ENCODE results near the gene IKZF2. TPM values are rescaled to one million over a fixed set of nuclear protein-coding genes. Genes with fewer than 3 reads are reported as not detected.

Gene IKZF2
- total and polyA plus RNA-seq, 10 of the 15 experiments (the other 5 are each of a cell fraction or from before 2014, with no cell fraction given), result 15.2 to 266 (median 87.2) TPM

GRCh38 chr2:213177679-213178078, 26.3 kb upstream of the IKZF2 start:
- CTCF ChIA-PET, result no interaction called here
- ATAC-seq (no peak), FAIRE-seq (no peak), DNase-seq (ENCODE audit: low read depth, low spot score) (no peak)
- Histone ChIP-seq H3K4me1 (ENCODE audit: control insufficient read depth, insufficient read depth, low read length) (0 out of 2 replicates have a peak, but pooled peaks cover 3% of the 10 kb centered on the region), H2AFZ (ENCODE audit: control insufficient read depth, low read depth, low read length) (no peak overlapping the region), H3K9ac (ENCODE audit: control insufficient read depth, insufficient read depth, low read length) (no peak overlapping the region), H3K79me2 (ENCODE audit: control insufficient read depth, insufficient read depth, low read length) (no peaks in the 10 kb centered on the region), H3K9me3 (replicated peaks; ENCODE audit: control insufficient read depth, insufficient read depth, low read length) (no peaks in the 10 kb centered on the region; the same call in 1 of the 3 replicates), H3K27me3 (replicated peaks in 1 of 2; ENCODE audit: control insufficient read depth in 2 of 2, insufficient read depth in 2 of 2, low read length in 1 of 2) (no peaks in the 10 kb centered on the region), H4K20me1 (ENCODE audit: control insufficient read depth, insufficient read depth) (no peaks in the 10 kb centered on the region), H3K4me2 (ENCODE audit: control insufficient read depth, insufficient read depth) (no peak overlapping the region), H3K27ac (ENCODE audit: control insufficient read depth, insufficient read depth) (no peak overlapping the region), H3K4me3 (no peak overlapping the region), H3K36me3 (ENCODE audit: control insufficient read depth in 2 of 2, insufficient read depth in 2 of 2, low read length in 1 of 2) (no peaks in the 10 kb centered on the region)
- intact Hi-C loops (cut with micrococcal nuclease; ENCODE audit: unreplicated experiment), result no loop called here
- RAD21 ChIA-PET (ENCODE audit: unreplicated experiment), result no interaction called here
- TF ChIP-seq BMI1 (IDR thresholded peaks at IDR 0.05; ENCODE audit: borderline replicate concordance) (no peak), MLLT1 (IDR thresholded peaks at IDR 0.05) (no peak), BACH1 (IDR thresholded peaks at IDR 0.05; ENCODE audit: borderline replicate concordance) (no peak), E2F4 (IDR thresholded peaks at IDR 0.05; ENCODE audit: low read depth, low read length) (no peak), GATAD2B (conservative IDR thresholded peaks at IDR 0.05; ENCODE audit: low read depth) (no peak), EP300 (IDR thresholded peaks at IDR 0.05; ENCODE audit: borderline replicate concordance in 1 of 2, control insufficient read depth in 1 of 2, low read depth in 2 of 2, low read length in 2 of 2) (no peak), CEBPB (IDR thresholded peaks at IDR 0.05; ENCODE audit: borderline replicate concordance in 1 of 2, low read depth in 2 of 2, low read length in 2 of 2) (no peak), PAX8 (IDR thresholded peaks at IDR 0.05) (no peak), TAF1 (IDR thresholded peaks at IDR 0.05; ENCODE audit: borderline replicate concordance, low read depth, low read length) (no peak), NR2C2 (IDR thresholded peaks at IDR 0.05; ENCODE audit: borderline replicate concordance, control insufficient read depth, insufficient read length, low read depth) (no peak), JUNB (IDR thresholded peaks at IDR 0.05) (no peak), SIN3A (IDR thresholded peaks at IDR 0.05; ENCODE audit: low read depth, low read length) (no peak), BRCA1 (IDR thresholded peaks at IDR 0.05; ENCODE audit: low read depth, low read length) (no peak), CHD2 (IDR thresholded peaks at IDR 0.05; ENCODE audit: borderline replicate concordance, low read depth, low read length) (no peak)
- no TSS peak for BruUV-seq (replicated peaks)
- POLR2A ChIA-PET, result interaction anchor here (0.5 kb wide), 1 partner anchor 28 kb away, joined by 4 read pairs; no protein-coding TSS in a partner anchor
- SMC1A ChIA-PET (ENCODE audit: uncharacterized antibody, unreplicated experiment), result interaction anchor here (1.5 to 8.0 kb wide), 3 partner anchors 8 to 19 kb away, joined by 3 to 97 read pairs (median 15); no protein-coding TSS in a partner anchor
- 100% methylated on average over 1 of the region's 1 CpG for WGBS (ENCODE audit: insufficient coverage, insufficient replicate concordance, low lambda C conversion rate, missing lambda C conversion rate)
- in situ Hi-C loops (cut with MboI), result no loop called here

Data from GM12878 (cell line).